GM12878 (cell line): Measurements from ENCODE around the gene MMEL1. TPM values are rescaled to one million over a fixed set of nuclear protein-coding genes. Genes with fewer than 3 reads are reported as not detected.

ENCODE experiments used
- ATAC-seq: fragments of 200-7000 bp; cut with Tn5 transposase; 3 replicates; pipeline ENCODE4 v1.9.1; 2020; ENCODE audit warnings: mild to moderate bottlenecking, moderate library complexity
- BruUV-seq: library from RNA; stranded (reverse); fragments of 400-500 nt; replicated peaks from 2 replicates; lab custom pipeline; 2021; lab: Mats Ljungman, UMichigan
- CTCF ChIA-PET: fragments of 300-600 bp; sonication (Branson Sonifier 250); formaldehyde crosslinking; extraction: SDS; loops from one replicate; lab custom pipeline; 2021; ENCODE audit warnings: inconsistent platforms; lab: Yijun Ruan, JAX
- POLR2A ChIA-PET: fragments of 350-600 bp; formaldehyde crosslinking; extraction: SDS; loops from one replicate; lab custom pipeline; 2021; ENCODE audit warnings: inconsistent platforms; lab: Charles Lee
- RAD21 ChIA-PET: fragments of 300-600 bp; sonication (Branson Sonifier 250); formaldehyde crosslinking; loops from one replicate; lab custom pipeline; 2023; ENCODE audit warnings: antibody characterized with exemption; ENCODE audit not compliant: unreplicated experiment; lab: Charles Lee
- SMC1A ChIA-PET: fragments of 300-600 bp; sonication (Branson Sonifier 250); formaldehyde crosslinking; loops from one replicate; lab custom pipeline; 2023; ENCODE audit not compliant: unreplicated experiment, uncharacterized antibody; lab: Charles Lee
- DNase-seq: peaks from one replicate; pipeline ENCODE4 v3.0.0-alpha.2; 2011; ENCODE audit warnings: low read depth, low spot score
- FAIRE-seq: peaks from 3 replicates; lab custom pipeline; 2011; peaks lifted over from hg19 to GRCh38; lab: Jason Lieb, UNC
- H2AFZ ChIP-seq: 2 replicates; pipeline ENCODE4 v1.6.0; 2011; ENCODE audit warnings: low read depth, low read length, control low read depth; ENCODE audit not compliant: control insufficient read depth
- H3K27ac ChIP-seq: 2 replicates; pipeline ENCODE4 v1.5.1; 2011; ENCODE audit warnings: control low read depth; ENCODE audit not compliant: control insufficient read depth, insufficient read depth
- H3K27me3 ChIP-seq, 2 experiments: replicated peaks in 1 of 2; 2 replicates each; pipeline versions ENCODE4 v1.6.0 to v1.6.1; 2011; ENCODE audit warnings: low read length in 1 of 2; ENCODE audit not compliant: control insufficient read depth in 2 of 2, insufficient read depth in 2 of 2
- H3K36me3 ChIP-seq, 2 experiments: 2 replicates each; pipeline ENCODE4 v1.5.1; 2011; ENCODE audit warnings: low read length in 1 of 2; ENCODE audit not compliant: control insufficient read depth in 2 of 2, insufficient read depth in 2 of 2
- H3K4me1 ChIP-seq: 2 replicates; pipeline ENCODE4 v1.6.1; 2011; ENCODE audit warnings: mild to moderate bottlenecking, low read length, moderate library complexity, mixed read lengths; ENCODE audit not compliant: control insufficient read depth, insufficient read depth
- H3K4me2 ChIP-seq: 2 replicates; pipeline ENCODE4 v1.6.0; 2011; ENCODE audit warnings: control low read depth; ENCODE audit not compliant: control insufficient read depth, insufficient read depth
- H3K4me3 ChIP-seq: fragments of 200-600 bp; sonication (generic); 2 replicates; pipeline ENCODE4 v1.5.1; 2016
- H3K79me2 ChIP-seq: 2 replicates; pipeline ENCODE4 v1.6.0; 2011; ENCODE audit warnings: low read length; ENCODE audit not compliant: control insufficient read depth, insufficient read depth
- H3K9ac ChIP-seq: 2 replicates; pipeline ENCODE4 v1.8.0; 2011; ENCODE audit warnings: low read length, control low read depth, mixed read lengths; ENCODE audit not compliant: control insufficient read depth, insufficient read depth
- H3K9me3 ChIP-seq: replicated peaks from 3 replicates; pipeline ENCODE4 v1.5.1; 2011; ENCODE audit warnings: mild to moderate bottlenecking, low read length; ENCODE audit not compliant: control insufficient read depth, insufficient read depth
- H4K20me1 ChIP-seq: 2 replicates; pipeline ENCODE4 v1.6.0; 2011; ENCODE audit not compliant: control insufficient read depth, insufficient read depth
- ATF7 ChIP-seq: fragments of 450-650 bp; IDR thresholded peaks from 2 replicates; pipeline ENCODE4 v1.6.1; 2016; ENCODE audit warnings: low read depth, mild to moderate bottlenecking
- E2F4 ChIP-seq: IDR thresholded peaks from 2 replicates; pipeline ENCODE4 v1.6.1; 2012; ENCODE audit warnings: low read depth, low read length, improper control_type of control experiment
- NFXL1 ChIP-seq: fragments of 450-650 bp; IDR thresholded peaks from 2 replicates; pipeline ENCODE4 v1.6.1; 2017; ENCODE audit warnings: antibody characterized with exemption, mild to moderate bottlenecking, borderline replicate concordance
- SMC3 ChIP-seq: IDR thresholded peaks from 2 replicates; pipeline ENCODE4 v1.6.1; 2011; ENCODE audit warnings: low read length, improper control_type of control experiment, borderline replicate concordance
- WRNIP1 ChIP-seq: IDR thresholded peaks from 2 replicates; pipeline ENCODE4 v1.6.1; 2011; ENCODE audit warnings: low read depth, low read length, improper control_type of control experiment, borderline replicate concordance
- ZSCAN29 ChIP-seq: fragments of 450-650 bp; IDR thresholded peaks from 2 replicates; pipeline ENCODE4 v1.6.1; 2017; ENCODE audit warnings: mild to moderate bottlenecking, moderate library complexity
- WGBS: methylation state at CpG from one replicate; pipeline ENCODE4 v1.1.6; 2016; ENCODE audit warnings: low lambda C conversion rate; ENCODE audit not compliant: insufficient replicate concordance, insufficient coverage; ENCODE audit errors: missing lambda C conversion rate; 5-methylcytosine and 5-hydroxymethylcytosine counted together
- in situ Hi-C: fragments of 300-500 bp; cut with MboI; formaldehyde crosslinking; loops from 9 replicates; pipeline ENCODE4 v1.14.3; 2018; ENCODE audit warnings: mixed read lengths
- intact Hi-C: fragments of 100-400 bp; cut with micrococcal nuclease; formaldehyde crosslinking; loops from one replicate; pipeline ENCODE4 v1.14.2; 2022; ENCODE audit not compliant: unreplicated experiment
- polyA plus RNA-seq, 11 experiments: library from polyadenylated mRNA; depleted of rRNA in 4 of 11; unstranded in 6 of 11; stranded (reverse) in 5 of 11; fragments of >200 nt; fragmentation: Nextera tagmentation in 4 of 11; fragmentation: Illumina TruSeq in 1 of 11; extraction: Ambion mirVana in 4 of 11; extraction: Trizol in 1 of 11; gene quantifications; 1 replicate in 1 of 11; 2 replicates in 10 of 11; pipeline versions ENCODE4 v1.2.1 to v1.2.3, GENCODE V29; 2011 to 2016; ENCODE audit warnings: inconsistent platforms in 2 of 11, missing spikeins in 2 of 11, low read depth in 1 of 11
- total RNA-seq, 4 experiments: library from RNA; depleted of rRNA in 3 of 4; stranded (reverse); fragments of >200 nt in 3 of 4; fragmentation: Illumina TruSeq in 1 of 4; extraction: Trizol in 1 of 4; gene quantifications; 2 replicates each; pipeline versions ENCODE4 v1.2.1 to v1.2.3, GENCODE V29; 2013 to 2021
- TF ChIP-seq, protein P1 (sequence below): fragments of 450-650 bp; IDR thresholded peaks from 2 replicates; pipeline ENCODE4 v1.6.1; 2016; ENCODE audit warnings: mild to moderate bottlenecking

Gene MMEL1
- total and polyA plus RNA-seq, 10 of the 15 experiments (the other 5 are each of a cell fraction or from before 2014, with no cell fraction given), result 0.11 TPM; not detected in 9

DNA sequence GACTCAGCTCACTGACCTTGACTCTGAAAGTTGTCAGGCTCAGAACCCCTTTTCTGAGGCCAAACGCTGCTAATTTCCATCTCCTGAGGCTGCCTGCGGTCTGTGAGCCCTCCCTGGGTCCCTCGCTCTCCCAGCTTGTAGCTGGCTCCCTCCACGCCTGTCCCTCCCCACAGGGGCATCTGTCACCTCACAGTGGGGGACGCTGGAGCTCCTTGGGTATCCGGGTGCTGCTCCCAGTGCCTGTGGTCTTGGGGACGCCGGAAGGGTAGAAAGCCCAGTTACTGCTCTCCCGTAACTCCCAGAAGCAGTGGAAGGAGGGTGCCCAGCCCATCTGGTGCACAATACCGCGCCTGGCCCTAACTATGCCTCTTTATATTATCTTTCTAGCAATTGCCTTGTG is 13.0 kb upstream of the MMEL1 start:
- BruUV-seq, result no TSS peak
- FAIRE-seq, result no peak
- peaks cover 6% of the 10 kb centered on the region for H3K4me1 ChIP-seq
- no peak overlapping the region for H3K4me2 ChIP-seq
- RAD21 ChIA-PET, result no interaction called here
- in situ Hi-C loops (no loop called here), intact Hi-C loops (no loop called here)
- H3K27me3 ChIP-seq, result no peaks in the 10 kb centered on the region
- no peak overlapping the region for H3K4me3 ChIP-seq
- H2AFZ ChIP-seq, result no peak overlapping the region
- WGBS, result 36% methylated on average over 11 of the region's 11 CpGs
- no peak for TF ChIP-seq ZSCAN29
- no peak for TF ChIP-seq SMC3
- TF ChIP-seq, protein P1, sequence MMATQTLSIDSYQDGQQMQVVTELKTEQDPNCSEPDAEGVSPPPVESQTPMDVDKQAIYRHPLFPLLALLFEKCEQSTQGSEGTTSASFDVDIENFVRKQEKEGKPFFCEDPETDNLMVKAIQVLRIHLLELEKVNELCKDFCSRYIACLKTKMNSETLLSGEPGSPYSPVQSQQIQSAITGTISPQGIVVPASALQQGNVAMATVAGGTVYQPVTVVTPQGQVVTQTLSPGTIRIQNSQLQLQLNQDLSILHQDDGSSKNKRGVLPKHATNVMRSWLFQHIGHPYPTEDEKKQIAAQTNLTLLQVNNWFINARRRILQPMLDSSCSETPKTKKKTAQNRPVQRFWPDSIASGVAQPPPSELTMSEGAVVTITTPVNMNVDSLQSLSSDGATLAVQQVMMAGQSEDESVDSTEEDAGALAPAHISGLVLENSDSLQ, result no peak
- TF ChIP-seq ATF7, result no peak
- no peak for TF ChIP-seq NFXL1
- TF ChIP-seq E2F4, result no peak
- no peak for TF ChIP-seq WRNIP1
- no peaks in the 10 kb centered on the region for H3K36me3 ChIP-seq
- no peak for ATAC-seq
- CTCF ChIA-PET, result no interaction called here
- H3K9me3 ChIP-seq, result peaks cover 5% of the 10 kb centered on the region; the same call in 2 of the 3 replicates
- no peaks in the 10 kb centered on the region for H4K20me1 ChIP-seq
- POLR2A ChIA-PET, result no interaction called here
- H3K79me2 ChIP-seq, result peaks cover 4% of the 10 kb centered on the region
- H3K9ac ChIP-seq, result no peak overlapping the region
- no peak for DNase-seq
- no peak overlapping the region for H3K27ac ChIP-seq
- SMC1A ChIA-PET, result no interaction called here
